Measurements from ENCODE around the gene LRPPRC.

The LRPPRC gene

GRCh38 chr2:43846140-43846793 lies 149.5 kb downstream of the LRPPRC start:
- Mint-ChIP-seq H3K4me3 (no peak overlapping the region), H3K36me3 (ENCODE audit: low read depth) (no peaks in the 10 kb centered on the region), H3K4me1 (no peaks in the 10 kb centered on the region), H3K27ac (no peak overlapping the region), H3K27me3 (no peaks in the 10 kb centered on the region), H3K9me3 (no peaks in the 10 kb centered on the region)
- no peak for DNase-seq
- no peak for ATAC-seq

DNA sequence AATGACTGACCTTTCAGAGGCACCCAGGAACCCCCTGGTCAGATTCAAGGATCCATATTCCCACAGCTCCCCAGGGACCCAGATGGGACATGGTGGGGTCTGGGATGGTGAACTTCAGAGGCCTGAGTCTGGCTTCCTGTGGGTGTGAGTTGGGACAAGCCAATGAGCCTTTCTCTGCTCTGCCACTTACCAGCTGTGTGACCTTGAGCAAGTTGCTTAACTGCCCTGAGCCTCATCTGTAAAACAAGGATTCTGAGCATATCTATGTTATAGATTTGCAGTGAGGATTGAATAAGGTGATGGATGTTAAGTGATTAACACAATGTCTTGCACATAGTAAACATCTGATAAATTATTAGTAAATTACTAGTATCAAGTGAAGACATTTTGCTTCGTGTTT lies 150.6 kb downstream of the LRPPRC start:
- DNase-seq (no peak), ATAC-seq (no peak)
- Mint-ChIP-seq H3K27ac (no peak overlapping the region), H3K4me3 (no peak overlapping the region), H3K9me3 (no peaks in the 10 kb centered on the region), H3K27me3 (no peaks in the 10 kb centered on the region), H3K4me1 (no peaks in the 10 kb centered on the region), H3K36me3 (ENCODE audit: low read depth) (no peaks in the 10 kb centered on the region)

- no peak for ATAC-seq
- Mint-ChIP-seq H3K4me3 (no peak overlapping the region), H3K27ac (no peak overlapping the region), H3K27me3 (no peaks in the 10 kb centered on the region), H3K36me3 (ENCODE audit: low read depth) (no peaks in the 10 kb centered on the region), H3K4me1 (no peaks in the 10 kb centered on the region), H3K9me3 (no peaks in the 10 kb centered on the region)
- DNase-seq: no peak
These were observed 152.9 kb downstream of the LRPPRC start for GRCh38 chr2:43842866-43843226.

DNA sequence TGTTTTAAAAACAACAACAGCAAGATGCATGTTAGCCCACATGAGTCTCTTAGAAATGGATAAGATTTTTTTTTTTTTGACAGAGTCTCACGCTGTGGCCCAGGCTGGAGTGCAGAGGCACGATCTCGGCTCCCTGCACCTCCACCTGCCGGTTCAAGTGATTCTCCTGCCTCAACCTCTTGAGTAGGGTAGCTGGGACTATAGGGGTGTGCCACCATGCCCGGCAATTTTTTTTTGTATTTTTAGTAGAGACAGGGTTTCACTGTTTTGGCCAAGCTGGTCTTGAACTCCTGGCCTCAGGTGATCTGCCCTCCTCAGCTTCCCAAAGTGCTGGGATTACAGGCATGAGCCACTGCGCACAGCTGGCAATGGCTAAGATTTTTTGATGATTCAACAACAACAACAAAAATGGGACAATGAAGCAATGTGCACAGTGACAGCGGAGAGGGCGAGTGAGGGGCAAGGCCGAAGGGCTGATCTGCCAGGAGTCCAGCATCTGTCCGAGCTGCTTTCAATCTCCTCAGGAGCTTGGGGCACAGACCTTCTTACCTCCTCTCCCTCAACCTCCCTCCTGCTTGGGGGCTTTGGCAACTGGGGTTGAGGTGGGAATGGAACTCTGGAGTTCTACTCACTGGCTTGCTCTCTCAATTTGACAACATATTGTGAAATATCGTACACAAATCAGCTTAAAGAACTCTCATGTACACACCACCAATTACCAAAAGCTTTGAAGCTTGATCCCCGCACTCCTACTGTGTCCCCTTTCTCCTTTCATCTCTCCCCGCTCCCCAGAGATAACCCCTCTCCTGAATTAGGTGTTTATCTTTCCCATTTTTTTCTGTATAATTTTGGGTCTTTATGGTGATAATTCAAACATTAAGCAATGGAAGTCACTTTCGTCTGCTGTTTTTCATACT lies 153.6 kb downstream of the LRPPRC start:
- H3K36me3 Mint-ChIP-seq (ENCODE audit: low read depth): no peaks in the 10 kb centered on the region
- ATAC-seq: no peak
- no peak overlapping the region for H3K4me3 Mint-ChIP-seq
- no peak overlapping the region for H3K27ac Mint-ChIP-seq
- no peaks in the 10 kb centered on the region for H3K9me3 Mint-ChIP-seq
- H3K27me3 Mint-ChIP-seq: no peaks in the 10 kb centered on the region
- no peaks in the 10 kb centered on the region for H3K4me1 Mint-ChIP-seq
- DNase-seq: no peak

- no peaks in the 10 kb centered on the region for H3K9me3 Mint-ChIP-seq
- ATAC-seq: no peak
- H3K4me3 Mint-ChIP-seq: no peak overlapping the region
- no peak for DNase-seq
- H3K36me3 Mint-ChIP-seq (ENCODE audit: low read depth): no peaks in the 10 kb centered on the region
- peaks cover 1% of the 10 kb centered on the region for H3K27me3 Mint-ChIP-seq
- H3K4me1 Mint-ChIP-seq: no peaks in the 10 kb centered on the region
- H3K27ac Mint-ChIP-seq: no peak overlapping the region
These were observed 154.8 kb downstream of the LRPPRC start for GRCh38 chr2:43840965-43841364.

GRCh38 chr2:43839776-43840564 lies 155.8 kb downstream of the LRPPRC start:
- no peak overlapping the region for H3K4me3 Mint-ChIP-seq
- no peak for ATAC-seq
- H3K36me3 Mint-ChIP-seq (ENCODE audit: low read depth): no peaks in the 10 kb centered on the region
- no peaks in the 10 kb centered on the region for H3K4me1 Mint-ChIP-seq
- H3K9me3 Mint-ChIP-seq: no peaks in the 10 kb centered on the region
- H3K27me3 Mint-ChIP-seq: peaks cover 1% of the 10 kb centered on the region
- H3K27ac Mint-ChIP-seq: no peak overlapping the region
- no peak for DNase-seq

DNA sequence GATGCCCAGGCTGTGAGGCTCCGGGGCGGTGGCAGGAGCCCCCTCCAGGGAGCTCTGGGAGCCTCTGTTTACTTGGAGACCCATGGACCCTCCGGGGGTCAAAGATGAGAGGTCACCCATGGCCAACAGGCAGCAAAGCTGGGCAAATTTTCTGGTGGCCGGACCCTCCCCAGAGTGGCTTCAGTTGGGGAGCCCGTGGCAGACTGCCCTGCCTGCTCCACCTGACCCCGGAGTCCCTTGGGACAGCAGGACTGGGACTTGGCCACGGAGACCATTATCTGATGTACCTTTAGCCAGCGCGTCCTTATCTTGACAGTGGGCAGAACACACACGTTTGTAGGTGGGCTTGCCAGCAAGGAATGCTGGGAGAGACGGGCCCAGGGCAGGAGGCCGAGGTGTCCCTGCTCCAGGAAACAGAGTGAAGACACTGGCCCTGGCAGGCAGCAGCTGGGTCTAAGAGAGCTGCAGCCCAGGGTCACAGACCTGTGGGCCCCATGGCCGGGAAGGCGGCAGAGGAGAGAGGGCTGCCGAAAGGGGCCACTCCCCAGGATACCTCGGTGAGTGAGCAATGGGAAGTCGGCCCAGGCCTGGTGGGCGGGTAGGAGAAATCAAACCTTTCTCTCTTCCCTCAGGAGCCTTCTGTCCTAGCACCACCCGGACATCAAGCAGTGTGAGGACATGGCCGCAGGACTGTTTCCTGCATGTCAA lies 157.1 kb downstream of the LRPPRC start, which contains the start of the genes ABCG5 and ABCG8:
TSS of gene ABCG5 (minus strand) at position 280 of the 708 bp plus-strand sequence. CDS start at position 120, 160 bp downstream.
TSS of gene ABCG8 (plus strand) at position 412 of the 708 bp plus-strand sequence. CDS start at position 495, 83 bp downstream.
- Mint-ChIP-seq H3K27me3 (peaks cover 4% of the 10 kb centered on the region), H3K27ac (no peak within 1 kb of the TSS), H3K4me1 (no peaks in the 10 kb centered on the region), H3K9me3 (no peaks in the 10 kb centered on the region), H3K36me3 (ENCODE audit: low read depth) (no peaks in the 10 kb centered on the region), H3K4me3 (no peak within 1 kb of the TSS)
- DNase-seq (no peak), ATAC-seq (no peak)

DNA sequence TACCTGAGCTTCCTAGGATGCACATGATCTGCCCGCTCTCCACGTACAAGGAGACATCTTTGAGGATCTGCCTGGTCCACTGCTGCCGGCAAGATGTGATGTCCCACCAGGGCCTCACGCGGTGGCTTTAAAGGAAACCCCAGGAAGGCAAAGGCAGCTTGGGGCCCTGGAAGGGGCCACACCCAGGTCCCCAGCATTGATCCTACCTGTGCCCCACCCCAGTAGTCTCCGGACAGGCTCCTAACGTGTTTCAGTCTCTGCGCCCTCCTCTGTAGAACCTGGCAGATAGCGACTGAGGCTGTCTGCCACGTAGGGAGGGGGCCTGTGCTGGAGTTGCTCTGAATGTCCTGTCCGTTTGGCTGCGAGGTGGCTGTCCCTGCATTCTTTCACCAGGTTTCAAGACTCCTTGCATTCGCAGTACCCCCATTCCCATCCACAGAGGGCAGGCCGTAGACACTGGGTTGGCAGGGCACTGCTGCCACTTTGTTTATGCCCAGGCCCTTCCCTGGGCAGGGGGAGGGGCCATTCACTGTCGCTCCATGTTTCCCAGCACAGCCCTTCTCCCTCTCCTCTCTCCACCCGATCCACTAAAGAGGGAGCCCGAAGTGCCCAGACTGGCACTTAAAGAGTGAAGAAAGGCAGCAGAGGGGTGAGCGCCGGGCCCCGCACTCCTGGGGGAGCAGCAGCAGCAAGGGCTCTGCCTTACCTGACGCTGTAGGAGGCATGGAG lies 157.8 kb downstream of the LRPPRC start:
- Mint-ChIP-seq H3K4me1 (no peaks in the 10 kb centered on the region), H3K4me3 (no peak overlapping the region), H3K9me3 (no peaks in the 10 kb centered on the region), H3K36me3 (ENCODE audit: low read depth) (no peaks in the 10 kb centered on the region), H3K27me3 (peaks cover 7% of the 10 kb centered on the region), H3K27ac (no peak overlapping the region)
- ATAC-seq (no peak), DNase-seq (no peak)

GRCh38 chr2:43837033-43837432 lies 158.8 kb downstream of the LRPPRC start:
- Mint-ChIP-seq H3K27me3 (peaks cover 11% of the 10 kb centered on the region), H3K27ac (no peak overlapping the region), H3K4me3 (no peak overlapping the region), H3K9me3 (no peaks in the 10 kb centered on the region), H3K36me3 (ENCODE audit: low read depth) (no peaks in the 10 kb centered on the region), H3K4me1 (no peaks in the 10 kb centered on the region)
- DNase-seq (no peak), ATAC-seq (no peak)

Data from activated naive CD8-positive, alpha-beta T cell treated with anti-CD3 and anti-CD28 coated beads, Interleukin-2, amount 50 U/mL, for 24 hours (primary cell).